Suprapubic skin (tissue), 4 donors: Measurements from ENCODE around the gene CLBA1.

Experiments
- EP300 ChIP-seq: sonication (generic); formaldehyde crosslinking; IDR thresholded peaks from one replicate; pipeline ENCODE4 v1.6.1; 2017; ENCODE audit warnings: antibody characterized with exemption
- POLR2A ChIP-seq, 2 donors: fragments of 450-650 bp; IDR thresholded peaks; one replicate each; pipeline ENCODE4 v1.6.1; 2017; ENCODE audit warnings: antibody characterized with exemption in 2 of 2, mild to moderate bottlenecking in 2 of 2, moderate library complexity in 2 of 2
- POLR2AphosphoS5 ChIP-seq, 3 donors: sonication (generic); formaldehyde crosslinking; IDR thresholded peaks; one replicate each; pipeline ENCODE4 v1.6.1; 2017; ENCODE audit warnings: antibody characterized with exemption in 3 of 3
- TF ChIP-seq, protein P1 (sequence below), 2 donors: fragments of 200-600 bp in 1 of 2; fragments of 450-650 bp in 1 of 2; sonication (generic) in 1 of 2; IDR thresholded peaks; one replicate each; pipeline ENCODE4 v1.5.1; 2016 to 2019; ENCODE audit warnings: antibody characterized with exemption in 2 of 2, mild to moderate bottlenecking in 1 of 2, moderate library complexity in 1 of 2

DNA sequence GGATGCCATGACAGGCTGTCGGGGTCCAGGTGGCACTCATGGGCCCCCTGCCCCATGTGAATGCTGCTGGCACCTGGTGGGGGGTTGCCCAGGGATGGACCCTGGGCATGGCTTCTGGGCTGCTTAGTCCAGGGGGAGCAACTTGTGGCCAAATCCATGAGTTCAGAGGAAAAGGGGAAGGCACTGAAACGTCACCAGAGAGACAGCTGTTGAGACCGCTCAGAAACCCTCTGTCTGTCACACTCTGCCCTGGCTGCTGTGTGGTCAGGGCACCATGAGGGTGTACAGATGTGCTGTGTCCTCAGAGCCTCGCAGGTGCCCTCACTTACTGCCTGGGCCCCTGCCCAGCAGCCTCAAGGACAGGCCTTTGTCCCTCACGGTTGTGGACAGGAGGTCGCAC, 9.4 kb downstream of the CLBA1 start:
- TF ChIP-seq, protein P1, sequence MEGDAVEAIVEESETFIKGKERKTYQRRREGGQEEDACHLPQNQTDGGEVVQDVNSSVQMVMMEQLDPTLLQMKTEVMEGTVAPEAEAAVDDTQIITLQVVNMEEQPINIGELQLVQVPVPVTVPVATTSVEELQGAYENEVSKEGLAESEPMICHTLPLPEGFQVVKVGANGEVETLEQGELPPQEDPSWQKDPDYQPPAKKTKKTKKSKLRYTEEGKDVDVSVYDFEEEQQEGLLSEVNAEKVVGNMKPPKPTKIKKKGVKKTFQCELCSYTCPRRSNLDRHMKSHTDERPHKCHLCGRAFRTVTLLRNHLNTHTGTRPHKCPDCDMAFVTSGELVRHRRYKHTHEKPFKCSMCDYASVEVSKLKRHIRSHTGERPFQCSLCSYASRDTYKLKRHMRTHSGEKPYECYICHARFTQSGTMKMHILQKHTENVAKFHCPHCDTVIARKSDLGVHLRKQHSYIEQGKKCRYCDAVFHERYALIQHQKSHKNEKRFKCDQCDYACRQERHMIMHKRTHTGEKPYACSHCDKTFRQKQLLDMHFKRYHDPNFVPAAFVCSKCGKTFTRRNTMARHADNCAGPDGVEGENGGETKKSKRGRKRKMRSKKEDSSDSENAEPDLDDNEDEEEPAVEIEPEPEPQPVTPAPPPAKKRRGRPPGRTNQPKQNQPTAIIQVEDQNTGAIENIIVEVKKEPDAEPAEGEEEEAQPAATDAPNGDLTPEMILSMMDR (IDR thresholded peaks at IDR 0.05): no peak
- TF ChIP-seq POLR2A (IDR thresholded peaks at IDR 0.05) (no peak), EP300 (no peak), POLR2AphosphoS5 (IDR thresholded peaks at IDR 0.05) (no peak)
